Hepatocyte (in vitro differentiated cells): ENCODE results near the gene PRSS16.

Source experiments
- EZH2phosphoT487 ChIP-seq: fragments of 200-600 bp; sonication (generic); IDR thresholded peaks from one replicate; pipeline ENCODE4 v1.6.1; 2018; ENCODE audit warnings: antibody characterized with exemption, mild to moderate bottlenecking, low read depth, moderate library complexity; ENCODE audit not compliant: unreplicated experiment, severe bottlenecking
- TF ChIP-seq, protein P1 (sequence below): fragments of 200-600 bp; sonication (generic); IDR thresholded peaks from 2 replicates; pipeline ENCODE4 v1.5.1; 2016; ENCODE audit warnings: antibody characterized with exemption, mild to moderate bottlenecking; ENCODE audit not compliant: poor library complexity

DNA sequence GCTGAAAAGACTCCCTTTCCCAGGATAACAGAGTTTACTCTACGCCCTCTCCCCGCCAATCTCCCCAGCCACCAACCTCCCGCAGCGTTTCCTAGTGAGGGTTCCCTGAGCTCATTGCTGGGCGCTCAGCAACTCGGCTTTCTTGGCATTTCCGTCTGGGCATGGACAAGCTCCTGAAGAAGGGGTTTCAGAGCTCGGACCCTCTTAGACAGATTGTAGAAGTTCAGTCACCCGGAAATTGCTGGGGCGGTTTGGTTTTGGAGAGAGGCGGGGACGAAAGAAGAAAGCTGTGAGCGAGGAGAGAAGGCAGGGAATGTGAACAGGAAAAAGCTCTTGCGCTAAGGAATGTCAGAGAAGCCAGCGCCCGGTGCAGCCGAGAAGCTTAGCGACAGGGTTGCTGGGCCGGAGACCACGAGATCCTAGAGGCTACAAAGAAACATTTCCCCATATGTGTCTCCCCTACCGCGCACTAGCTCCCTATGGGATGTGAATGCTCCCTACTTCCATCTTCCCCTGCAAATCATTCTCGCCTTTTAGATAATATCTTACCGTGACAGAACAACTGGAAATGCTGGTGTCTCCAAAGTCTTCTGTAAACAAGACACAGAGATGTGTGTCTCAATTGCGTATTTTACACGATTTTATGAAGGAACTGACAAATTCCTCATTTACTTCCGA lies 48.7 kb downstream of the PRSS16 start:
- TF ChIP-seq, protein P1, sequence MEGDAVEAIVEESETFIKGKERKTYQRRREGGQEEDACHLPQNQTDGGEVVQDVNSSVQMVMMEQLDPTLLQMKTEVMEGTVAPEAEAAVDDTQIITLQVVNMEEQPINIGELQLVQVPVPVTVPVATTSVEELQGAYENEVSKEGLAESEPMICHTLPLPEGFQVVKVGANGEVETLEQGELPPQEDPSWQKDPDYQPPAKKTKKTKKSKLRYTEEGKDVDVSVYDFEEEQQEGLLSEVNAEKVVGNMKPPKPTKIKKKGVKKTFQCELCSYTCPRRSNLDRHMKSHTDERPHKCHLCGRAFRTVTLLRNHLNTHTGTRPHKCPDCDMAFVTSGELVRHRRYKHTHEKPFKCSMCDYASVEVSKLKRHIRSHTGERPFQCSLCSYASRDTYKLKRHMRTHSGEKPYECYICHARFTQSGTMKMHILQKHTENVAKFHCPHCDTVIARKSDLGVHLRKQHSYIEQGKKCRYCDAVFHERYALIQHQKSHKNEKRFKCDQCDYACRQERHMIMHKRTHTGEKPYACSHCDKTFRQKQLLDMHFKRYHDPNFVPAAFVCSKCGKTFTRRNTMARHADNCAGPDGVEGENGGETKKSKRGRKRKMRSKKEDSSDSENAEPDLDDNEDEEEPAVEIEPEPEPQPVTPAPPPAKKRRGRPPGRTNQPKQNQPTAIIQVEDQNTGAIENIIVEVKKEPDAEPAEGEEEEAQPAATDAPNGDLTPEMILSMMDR: no peak
- TF ChIP-seq EZH2phosphoT487: no peak
